ENCODE data around the gene NKAPL. TPM values are rescaled to one million over a fixed set of nuclear protein-coding genes. Genes with fewer than 3 reads are reported as not detected.

NKAPL gene
- polyA plus RNA-seq, 1 donor (not counting 4 experiments of a cell fraction or from before 2014, with no cell fraction given): 0.35 TPM

DNA sequence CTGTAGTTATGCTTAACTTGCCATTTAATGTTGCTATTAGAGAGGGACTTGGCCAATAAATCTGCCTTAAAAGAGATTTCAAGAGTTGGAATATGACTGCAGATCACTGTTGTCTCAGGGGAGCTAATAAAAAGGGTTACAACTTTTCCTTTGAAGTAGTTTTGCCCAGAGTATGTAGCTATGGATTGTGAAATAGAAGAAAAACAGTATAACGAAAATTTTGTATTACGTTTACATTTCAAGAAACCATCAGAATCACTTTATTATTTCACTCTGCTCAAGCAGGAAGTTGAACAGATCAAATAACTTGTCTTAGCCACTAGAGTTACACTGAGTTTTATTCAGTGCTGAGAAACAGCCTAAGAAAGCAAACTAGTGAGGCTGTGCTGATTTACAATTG lies 4.8 kb downstream of the NKAPL start:
- no peaks in the 10 kb centered on the region for H4K20me1 ChIP-seq (ENCODE audit: control insufficient read depth, extremely low read depth, insufficient read depth, low read length)
- DNase-seq (ENCODE audit: low read depth, low spot score): no peak
- FAIRE-seq: no peak
- no peak overlapping the region for H3K9ac ChIP-seq (ENCODE audit: control insufficient read depth, extremely low read depth, insufficient read depth, low read length)
- H3K9me1 ChIP-seq (ENCODE audit: control insufficient read depth, extremely low read depth, insufficient read depth, low read length): no peaks in the 10 kb centered on the region
- H3K4me3 ChIP-seq (ENCODE audit: control insufficient read depth in 2 of 3, extremely low read depth in 1 of 3, insufficient read depth in 2 of 3, low read depth in 1 of 3, low read length in 3 of 3): no peak overlapping the region
- peaks cover 4% of the 10 kb centered on the region for H3K9me3 ChIP-seq (ENCODE audit: control insufficient read depth, low read depth, low read length)
- H2AFZ ChIP-seq (ENCODE audit: control insufficient read depth, low read length): no peak overlapping the region
- no peak for TF ChIP-seq EZH2 (IDR thresholded peaks at IDR 0.05; ENCODE audit: low read length)
- TF ChIP-seq, protein P1, sequence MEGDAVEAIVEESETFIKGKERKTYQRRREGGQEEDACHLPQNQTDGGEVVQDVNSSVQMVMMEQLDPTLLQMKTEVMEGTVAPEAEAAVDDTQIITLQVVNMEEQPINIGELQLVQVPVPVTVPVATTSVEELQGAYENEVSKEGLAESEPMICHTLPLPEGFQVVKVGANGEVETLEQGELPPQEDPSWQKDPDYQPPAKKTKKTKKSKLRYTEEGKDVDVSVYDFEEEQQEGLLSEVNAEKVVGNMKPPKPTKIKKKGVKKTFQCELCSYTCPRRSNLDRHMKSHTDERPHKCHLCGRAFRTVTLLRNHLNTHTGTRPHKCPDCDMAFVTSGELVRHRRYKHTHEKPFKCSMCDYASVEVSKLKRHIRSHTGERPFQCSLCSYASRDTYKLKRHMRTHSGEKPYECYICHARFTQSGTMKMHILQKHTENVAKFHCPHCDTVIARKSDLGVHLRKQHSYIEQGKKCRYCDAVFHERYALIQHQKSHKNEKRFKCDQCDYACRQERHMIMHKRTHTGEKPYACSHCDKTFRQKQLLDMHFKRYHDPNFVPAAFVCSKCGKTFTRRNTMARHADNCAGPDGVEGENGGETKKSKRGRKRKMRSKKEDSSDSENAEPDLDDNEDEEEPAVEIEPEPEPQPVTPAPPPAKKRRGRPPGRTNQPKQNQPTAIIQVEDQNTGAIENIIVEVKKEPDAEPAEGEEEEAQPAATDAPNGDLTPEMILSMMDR (optimal IDR thresholded peaks at IDR 0.05 in 1 of 3, IDR thresholded peaks at IDR 0.05 in 1 of 3, conservative IDR thresholded peaks at IDR 0.05 in 1 of 3; ENCODE audit: extremely low read depth in 1 of 3, insufficient read depth in 2 of 3, low read length in 3 of 3): no peak
- H3K27ac ChIP-seq (ENCODE audit: control insufficient read depth, insufficient read depth, low read length): no peak overlapping the region
- H3K4me2 ChIP-seq (ENCODE audit: control insufficient read depth, extremely low read depth, insufficient read depth, low read depth, low read length): no peak overlapping the region
- H3K4me1 ChIP-seq (ENCODE audit: control insufficient read depth, extremely low read depth, insufficient read depth, low read length): peaks cover 8% of the 10 kb centered on the region
- H3K79me2 ChIP-seq (ENCODE audit: control insufficient read depth, insufficient read depth, low read length): peaks cover 6% of the 10 kb centered on the region
- dilution Hi-C loops (cut with MboI; ENCODE audit: extremely low pct_ligation_motif_present, low sequenced_read_pairs): no loop called here
- H3K27me3 ChIP-seq (ENCODE audit: control insufficient read depth, extremely low read depth, insufficient read depth, low read length): peaks cover 5% of the 10 kb centered on the region
- H3K36me3 ChIP-seq (ENCODE audit: control insufficient read depth in 2 of 2, extremely low read depth in 1 of 2, insufficient read depth in 2 of 2, low read length in 2 of 2): no peaks in the 10 kb centered on the region

DNA sequence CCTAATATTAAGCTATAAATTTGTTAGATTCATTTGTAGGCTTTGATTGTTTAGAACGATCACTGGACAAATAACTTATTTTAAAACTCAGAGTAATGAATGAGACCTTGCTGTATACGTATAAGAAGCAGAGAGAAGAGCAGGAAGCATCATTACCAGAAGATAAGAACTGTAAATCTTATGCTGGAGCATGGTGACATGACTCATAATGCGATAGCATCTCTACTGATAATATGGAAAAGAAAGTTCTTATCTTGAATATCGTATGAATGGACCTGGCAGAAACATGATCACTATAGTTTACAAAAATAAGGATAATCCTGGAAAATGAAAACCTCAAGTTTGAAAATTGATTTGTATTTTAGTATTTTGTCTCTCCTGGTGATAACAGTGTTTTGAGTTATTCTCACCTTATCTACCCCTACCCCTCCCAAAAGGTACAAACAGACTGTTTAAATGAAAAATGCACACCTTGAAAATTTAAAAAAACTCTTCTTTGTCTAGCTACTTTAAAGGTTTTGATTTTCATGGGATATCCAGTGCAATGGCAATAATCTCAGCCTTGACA lies 5.8 kb downstream of the NKAPL start:
- H3K9me3 ChIP-seq (ENCODE audit: control insufficient read depth, low read depth, low read length): no peaks in the 10 kb centered on the region
- H3K79me2 ChIP-seq (ENCODE audit: control insufficient read depth, insufficient read depth, low read length): peaks cover 6% of the 10 kb centered on the region
- peaks cover 9% of the 10 kb centered on the region for H3K4me1 ChIP-seq (ENCODE audit: control insufficient read depth, extremely low read depth, insufficient read depth, low read length)
- no peaks in the 10 kb centered on the region for H4K20me1 ChIP-seq (ENCODE audit: control insufficient read depth, extremely low read depth, insufficient read depth, low read length)
- no peak overlapping the region for H3K4me2 ChIP-seq (ENCODE audit: control insufficient read depth, extremely low read depth, insufficient read depth, low read depth, low read length)
- TF ChIP-seq, protein P1 (optimal IDR thresholded peaks at IDR 0.05 in 1 of 3, IDR thresholded peaks at IDR 0.05 in 1 of 3, conservative IDR thresholded peaks at IDR 0.05 in 1 of 3; ENCODE audit: extremely low read depth in 1 of 3, insufficient read depth in 2 of 3, low read length in 3 of 3): no peak
- no peak for TF ChIP-seq EZH2 (IDR thresholded peaks at IDR 0.05; ENCODE audit: low read length)
- H2AFZ ChIP-seq (ENCODE audit: control insufficient read depth, low read length): no peak overlapping the region
- dilution Hi-C loops (cut with MboI; ENCODE audit: extremely low pct_ligation_motif_present, low sequenced_read_pairs): no loop called here
- no peaks in the 10 kb centered on the region for H3K9me1 ChIP-seq (ENCODE audit: control insufficient read depth, extremely low read depth, insufficient read depth, low read length)
- no peak overlapping the region for H3K9ac ChIP-seq (ENCODE audit: control insufficient read depth, extremely low read depth, insufficient read depth, low read length)
- DNase-seq (ENCODE audit: low read depth, low spot score) (no peak), FAIRE-seq (no peak)
- no peaks in the 10 kb centered on the region for H3K36me3 ChIP-seq (ENCODE audit: control insufficient read depth in 2 of 2, extremely low read depth in 1 of 2, insufficient read depth in 2 of 2, low read length in 2 of 2)
- no peak overlapping the region for H3K4me3 ChIP-seq (ENCODE audit: control insufficient read depth in 2 of 3, extremely low read depth in 1 of 3, insufficient read depth in 2 of 3, low read depth in 1 of 3, low read length in 3 of 3)
- H3K27ac ChIP-seq (ENCODE audit: control insufficient read depth, insufficient read depth, low read length): no peak overlapping the region
- H3K27me3 ChIP-seq (ENCODE audit: control insufficient read depth, extremely low read depth, insufficient read depth, low read length): no peaks in the 10 kb centered on the region
